T follicular helper cell (primary cell): Measurements from ENCODE around the gene FAM110D.

ENCODE experiments used
- DNase-seq: peaks from one replicate; pipeline ENCODE4 v3.0.0-alpha.2; 2020; ENCODE audit warnings: low read depth
- total RNA-seq, 2 experiments: gene quantifications; one replicate each; lab custom pipeline; 2026; lab: John Stamatoyannopoulos, UW

Gene FAM110D
- total RNA-seq: 0 to 0.09 reads per million in 2 experiments

GRCh38 chr1:26158908-26159742 lies at the start of gene FAM110D:
TSS of gene FAM110D (plus strand) at chr1:26159079. CDS start at chr1:26161292, 2,213 bp downstream.
- DNase-seq: no peak

GRCh38 chr1:26109229-26110164 lies 49.4 kb upstream of the FAM110D start:
- no peak for DNase-seq

GRCh38 chr1:26110731-26111529 lies 47.9 kb upstream of the FAM110D start:
- peak; percentile 70 for DNase-seq

- peak; percentile 93 for DNase-seq
Observed at GRCh38 chr1:26111530-26112406, 47.1 kb upstream of the FAM110D start, which contains the start of gene PDIK1L. TSS of gene PDIK1L (plus strand) at chr1:26111824. CDS start at chr1:26114309, 2,485 bp downstream.

- DNase-seq: no peak
Observed at GRCh38 chr1:26112407-26112775, 46.5 kb upstream of the FAM110D start.

GRCh38 chr1:26114165-26114927 lies 44.5 kb upstream of the FAM110D start:
- DNase-seq: no peak

- DNase-seq: no peak
Observed at GRCh38 chr1:26119892-26120608, 38.8 kb upstream of the FAM110D start.

GRCh38 chr1:26121854-26122773 lies 36.8 kb upstream of the FAM110D start:
- DNase-seq: no peak

- DNase-seq: no peak
Observed at GRCh38 chr1:26122988-26123973, 35.6 kb upstream of the FAM110D start.

GRCh38 chr1:26124418-26125331 lies 34.2 kb upstream of the FAM110D start:
- DNase-seq: no peak

GRCh38 chr1:26125382-26125781 lies 33.5 kb upstream of the FAM110D start:
- no peak for DNase-seq

GRCh38 chr1:26125946-26126320 lies 32.9 kb upstream of the FAM110D start:
- no peak for DNase-seq

- DNase-seq: peak; percentile 54
Observed at GRCh38 chr1:26126321-26127084, 32.4 kb upstream of the FAM110D start.

- no peak for DNase-seq
Observed at GRCh38 chr1:26127235-26128163, 31.4 kb upstream of the FAM110D start.
